Coronary artery (tissue), 2 donors: ENCODE results near the gene MED27.

Experiments
- DNase-seq: peaks from one replicate; pipeline ENCODE4 v3.0.0-alpha.2; 2017; ENCODE audit warnings: low spot score
- H3K27ac ChIP-seq, 2 donors: fragments of 200-600 bp; sonication (generic); one replicate each; pipeline ENCODE4 v1.5.1; 2016 to 2019
- H3K4me3 ChIP-seq: fragments of 200-600 bp; sonication (generic); 2 replicates; pipeline ENCODE4 v1.5.1; 2016; ENCODE audit warnings: mild to moderate bottlenecking, moderate library complexity
- CTCF ChIP-seq: fragments of 200-600 bp; sonication (generic); IDR thresholded peaks from one replicate; pipeline ENCODE4 v1.5.1; 2019; ENCODE audit warnings: antibody characterized with exemption

MED27 gene

GRCh38 chr9:131863306-131863896 is 216.3 kb downstream of the MED27 start:
- Histone ChIP-seq H3K4me3 (no peak overlapping the region), H3K27ac (no peak overlapping the region)
- DNase-seq, result no peak
- no peak for TF ChIP-seq CTCF

- Histone ChIP-seq H3K4me3 (no peak overlapping the region), H3K27ac (no peak overlapping the region)
- no peak for TF ChIP-seq CTCF
- DNase-seq, result no peak
Measured at GRCh38 chr9:131862261-131862660, 217.4 kb downstream of the MED27 start.

- no peak for TF ChIP-seq CTCF
- H3K4me3 ChIP-seq, result no peak overlapping the region
- no peak overlapping the region for H3K27ac ChIP-seq
- no peak for DNase-seq
Measured at GRCh38 chr9:131860430-131860829, 219.2 kb downstream of the MED27 start.

GRCh38 chr9:131858147-131858546 is 221.5 kb downstream of the MED27 start:
- no peak for DNase-seq
- no peak overlapping the region for H3K4me3 ChIP-seq
- TF ChIP-seq CTCF, result no peak
- H3K27ac ChIP-seq, result no peak overlapping the region

- DNase-seq, result no peak
- no peak for TF ChIP-seq CTCF
- no peak overlapping the region for H3K27ac ChIP-seq
- no peak overlapping the region for H3K4me3 ChIP-seq
Measured at GRCh38 chr9:131856105-131856504, 223.6 kb downstream of the MED27 start.

- DNase-seq, result no peak
- Histone ChIP-seq H3K4me3 (no peak overlapping the region), H3K27ac (no peak overlapping the region)
- TF ChIP-seq CTCF, result no peak
Measured at GRCh38 chr9:131854896-131855613, 224.6 kb downstream of the MED27 start.

- no peak for TF ChIP-seq CTCF
- Histone ChIP-seq H3K27ac (no peak overlapping the region), H3K4me3 (no peak overlapping the region)
- DNase-seq, result no peak
Measured at GRCh38 chr9:131854334-131854733, 225.3 kb downstream of the MED27 start.
